HepG2 (cell line): Measurements from ENCODE around the gene WDR82. TPM values are rescaled to one million over a fixed set of nuclear protein-coding genes. Genes with fewer than 3 reads are reported as not detected.
A peak's percentile ranks its signal among the peaks of the same experiment; 100 is the strongest.

ENCODE experiments used
- FOXC1 ChIP-seq: sonication (generic); formaldehyde crosslinking; IDR thresholded peaks from 2 replicates; pipeline ENCODE4 v1.8.0; 2022; ENCODE audit warnings: mild to moderate bottlenecking, missing genetic modification reagents, borderline replicate concordance
- KLF11 ChIP-seq: IDR thresholded peaks from 2 replicates; pipeline ENCODE4 v1.6.1; 2016; ENCODE audit warnings: missing compliant biosample characterization
- RAD51 ChIP-seq: fragments of 450-650 bp; IDR thresholded peaks from 2 replicates; pipeline ENCODE4 v1.6.1; 2016; ENCODE audit warnings: borderline replicate concordance
- REPIN1 ChIP-seq: sonication (generic); formaldehyde crosslinking; IDR thresholded peaks from 2 replicates; pipeline ENCODE4 v1.8.0; 2022; ENCODE audit warnings: missing genetic modification reagents, low read depth, mild to moderate bottlenecking, borderline replicate concordance
- TAF15 ChIP-seq: fragments of 200-400 bp; formaldehyde crosslinking; IDR thresholded peaks from one replicate; pipeline ENCODE4 v1.6.1; 2018; ENCODE audit warnings: mild to moderate bottlenecking, low read depth, low read length; ENCODE audit not compliant: poor library complexity, severe bottlenecking
- TOE1 ChIP-seq: sonication (generic); formaldehyde crosslinking; IDR thresholded peaks from 2 replicates; pipeline ENCODE4 v1.4.0; 2020; ENCODE audit warnings: mild to moderate bottlenecking, missing genetic modification reagents
- ZKSCAN1 ChIP-seq: fragments of 150-350 bp; IDR thresholded peaks from 2 replicates; pipeline ENCODE4 v1.6.1; 2014; ENCODE audit warnings: low read length
- polyA plus RNA-seq, 8 experiments: library from polyadenylated mRNA; depleted of rRNA in 3 of 8; stranded (reverse) in 7 of 8; unstranded in 1 of 8; fragments of >200 nt; fragmentation: Illumina TruSeq in 4 of 8; extraction: Trizol in 4 of 8; gene quantifications; 2 replicates each; pipeline versions ENCODE4 v1.2.1 to v1.2.3, GENCODE V29; 2011 to 2016; ENCODE audit warnings: low read depth in 4 of 8, missing spikeins in 1 of 8, mixed read lengths in 1 of 8; ENCODE audit not compliant: insufficient read depth in 1 of 8
- total RNA-seq, 5 experiments: library from RNA; depleted of rRNA; stranded (reverse); fragments of >200 nt; fragmentation: Illumina TruSeq; extraction: Trizol; gene quantifications; 2 replicates each; pipeline ENCODE4 v1.2.3, GENCODE V29; 2016; ENCODE audit warnings: low read depth in 1 of 5
- TF ChIP-seq, protein P1 (sequence below): sonication (generic); formaldehyde crosslinking; IDR thresholded peaks from 2 replicates; pipeline ENCODE4 v1.4.0; 2020; ENCODE audit warnings: mild to moderate bottlenecking, missing genetic modification reagents
- TF ChIP-seq, protein P2 (sequence below): sonication (generic); formaldehyde crosslinking; IDR thresholded peaks from 2 replicates; pipeline ENCODE4 v1.4.0; 2020; ENCODE audit warnings: low read depth, mild to moderate bottlenecking, missing genetic modification reagents
- TF ChIP-seq, protein P3 (sequence below): sonication (generic); formaldehyde crosslinking; IDR thresholded peaks from 2 replicates; pipeline ENCODE4 v1.5.1; 2020; ENCODE audit warnings: mild to moderate bottlenecking, missing genetic modification reagents, moderate library complexity
- TF ChIP-seq, protein P4 (sequence below): sonication (generic); formaldehyde crosslinking; IDR thresholded peaks from 2 replicates; pipeline ENCODE4 v1.4.0; 2020; ENCODE audit warnings: missing genetic modification reagents
- TF ChIP-seq, protein P5 (sequence below): sonication (generic); formaldehyde crosslinking; IDR thresholded peaks from 2 replicates; pipeline ENCODE4 v1.5.0; 2020; ENCODE audit warnings: missing genetic modification reagents

The WDR82 gene
- total and polyA plus RNA-seq, 2 of the 13 experiments (the other 11 are each of a cell fraction or from before 2014, with no cell fraction given), result 39.1 to 59.5 TPM

DNA sequence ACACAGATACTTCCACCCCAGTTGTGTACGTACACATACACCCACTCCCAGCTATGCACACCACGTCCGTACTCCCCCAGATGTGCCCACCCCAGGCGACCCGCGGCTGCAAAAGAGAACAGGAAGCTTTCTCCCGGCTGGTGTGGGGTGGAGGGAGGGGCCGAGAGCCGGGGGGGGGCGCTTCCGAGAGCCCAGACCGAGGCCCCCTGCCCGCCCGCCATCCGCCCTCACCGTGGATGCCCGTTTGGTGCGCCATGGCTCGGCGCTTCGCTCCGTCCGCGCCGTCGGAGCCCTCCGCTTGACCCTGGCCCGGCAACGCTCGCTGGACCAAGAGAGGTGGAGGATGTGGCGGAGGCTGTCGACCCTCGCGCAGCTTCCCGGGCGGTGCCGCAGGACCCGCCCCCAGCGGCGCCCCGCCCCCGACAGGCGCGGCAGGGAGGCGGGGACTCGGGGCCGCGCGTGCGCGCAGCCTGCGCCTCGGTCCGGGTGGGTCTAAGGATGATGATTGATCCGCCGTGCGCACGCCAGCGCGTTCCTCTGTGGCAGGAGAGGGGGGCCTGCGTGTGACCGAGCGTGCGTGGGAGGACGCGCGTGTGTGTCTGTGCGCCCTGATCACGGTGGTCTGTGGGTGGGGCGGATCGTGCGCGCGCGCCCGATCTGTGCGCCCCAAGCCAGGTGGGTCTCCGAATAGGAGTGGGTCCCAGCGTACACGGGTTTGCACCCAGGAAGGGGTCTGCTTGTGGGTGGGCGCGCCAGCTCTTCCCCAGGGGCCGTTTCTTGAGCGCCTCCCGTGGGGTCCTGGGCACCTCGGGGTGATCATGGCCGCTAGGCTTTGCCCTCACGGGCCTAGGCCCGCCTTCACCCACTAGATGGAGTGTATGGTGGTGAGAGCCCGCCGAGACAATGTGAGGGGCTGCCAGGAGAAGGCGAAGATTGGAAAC, 39.4 kb downstream of the WDR82 start, which contains the start of gene TWF2 (continued):
- TF ChIP-seq, protein P1, sequence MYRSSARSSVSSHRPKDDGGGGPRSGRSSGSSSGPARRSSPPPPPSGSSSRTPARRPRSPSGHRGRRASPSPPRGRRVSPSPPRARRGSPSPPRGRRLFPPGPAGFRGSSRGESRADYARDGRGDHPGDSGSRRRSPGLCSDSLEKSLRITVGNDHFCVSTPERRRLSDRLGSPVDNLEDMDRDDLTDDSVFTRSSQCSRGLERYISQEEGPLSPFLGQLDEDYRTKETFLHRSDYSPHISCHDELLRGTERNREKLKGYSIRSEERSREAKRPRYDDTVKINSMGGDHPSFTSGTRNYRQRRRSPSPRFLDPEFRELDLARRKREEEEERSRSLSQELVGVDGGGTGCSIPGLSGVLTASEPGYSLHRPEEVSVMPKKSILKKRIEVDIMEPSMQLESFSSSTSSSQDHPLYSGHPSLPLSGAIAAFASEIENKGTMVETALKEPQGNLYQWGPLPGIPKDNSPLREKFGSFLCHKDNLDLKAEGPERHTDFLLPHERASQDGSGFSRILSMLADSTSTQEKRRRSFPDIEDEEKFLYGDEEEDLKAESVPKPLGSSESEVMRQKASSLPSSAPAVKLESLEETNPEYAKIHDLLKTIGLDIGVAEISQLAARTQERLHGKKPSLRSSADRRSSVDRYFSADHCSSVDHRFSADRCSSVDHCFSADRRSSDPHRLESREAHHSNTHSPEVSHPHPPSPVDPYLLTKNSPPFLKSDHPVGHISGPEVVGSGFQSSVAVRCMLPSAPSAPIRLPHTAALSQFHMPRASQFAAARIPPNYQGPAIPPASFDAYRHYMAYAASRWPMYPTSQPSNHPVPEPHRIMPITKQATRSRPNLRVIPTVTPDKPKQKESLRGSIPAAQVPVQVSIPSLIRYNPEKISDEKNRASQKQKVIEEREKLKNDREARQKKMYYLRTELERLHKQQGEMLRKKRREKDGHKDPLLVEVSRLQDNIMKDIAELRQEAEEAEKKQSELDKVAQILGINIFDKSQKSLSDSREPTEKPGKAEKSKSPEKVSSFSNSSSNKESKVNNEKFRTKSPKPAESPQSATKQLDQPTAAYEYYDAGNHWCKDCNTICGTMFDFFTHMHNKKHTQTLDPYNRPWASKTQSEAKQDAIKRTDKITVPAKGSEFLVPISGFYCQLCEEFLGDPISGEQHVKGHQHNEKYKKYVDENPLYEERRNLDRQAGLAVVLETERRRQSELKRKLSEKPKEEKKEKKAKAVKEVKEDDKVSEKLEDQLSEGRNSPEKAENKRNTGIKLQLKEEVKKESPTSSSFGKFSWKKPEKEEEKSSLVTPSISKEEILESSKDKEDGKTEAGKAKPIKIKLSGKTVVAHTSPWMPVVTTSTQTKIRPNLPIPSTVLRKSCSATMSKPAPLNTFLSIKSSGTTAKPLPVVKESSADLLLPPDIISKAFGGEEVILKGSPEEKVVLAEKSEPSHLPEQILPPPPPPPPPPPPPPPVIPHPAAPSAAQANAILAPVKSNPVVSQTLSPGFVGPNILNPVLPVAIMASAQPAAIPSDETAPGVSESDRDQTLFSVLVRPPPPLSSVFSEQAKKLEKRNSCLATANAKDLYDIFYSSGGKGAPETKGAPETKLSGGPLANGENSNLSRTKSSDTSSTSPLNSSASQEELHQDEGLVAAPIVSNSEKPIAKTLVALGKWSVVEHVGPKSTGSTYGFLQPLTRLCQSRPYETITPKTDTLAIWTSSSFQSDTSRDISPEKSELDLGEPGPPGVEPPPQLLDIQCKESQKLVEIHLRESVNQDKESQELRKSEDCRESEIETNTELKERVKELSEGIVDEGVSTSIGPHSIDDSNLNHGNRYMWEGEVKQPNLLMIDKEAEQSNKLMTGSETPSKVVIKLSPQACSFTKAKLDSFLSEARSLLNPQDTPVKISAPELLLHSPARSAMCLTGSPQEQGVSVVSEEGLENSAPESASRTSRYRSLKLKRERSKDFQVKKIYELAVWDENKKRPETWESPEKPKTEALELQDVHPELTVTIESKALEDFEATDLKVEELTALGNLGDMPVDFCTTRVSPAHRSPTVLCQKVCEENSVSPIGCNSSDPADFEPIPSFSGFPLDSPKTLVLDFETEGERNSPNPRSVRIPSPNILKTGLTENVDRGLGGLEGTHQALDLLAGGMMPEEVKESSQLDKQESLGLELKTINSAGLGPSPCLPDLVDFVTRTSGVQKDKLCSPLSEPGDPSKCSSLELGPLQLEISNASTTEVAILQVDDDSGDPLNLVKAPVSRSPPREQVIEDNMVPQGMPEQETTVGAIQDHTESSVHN (CRISPR knock-in tag), result no peak; the same call in 1 of the 2 replicates
- peak; percentile 72; the same call in 1 of the 2 replicates for TF ChIP-seq FOXC1
- no peak for TF ChIP-seq KLF11 (CRISPR knock-in tag)
- TF ChIP-seq, protein P2, sequence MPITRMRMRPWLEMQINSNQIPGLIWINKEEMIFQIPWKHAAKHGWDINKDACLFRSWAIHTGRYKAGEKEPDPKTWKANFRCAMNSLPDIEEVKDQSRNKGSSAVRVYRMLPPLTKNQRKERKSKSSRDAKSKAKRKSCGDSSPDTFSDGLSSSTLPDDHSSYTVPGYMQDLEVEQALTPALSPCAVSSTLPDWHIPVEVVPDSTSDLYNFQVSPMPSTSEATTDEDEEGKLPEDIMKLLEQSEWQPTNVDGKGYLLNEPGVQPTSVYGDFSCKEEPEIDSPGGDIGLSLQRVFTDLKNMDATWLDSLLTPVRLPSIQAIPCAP (CRISPR knock-in tag), result no peak
- TF ChIP-seq ZKSCAN1, result no peak
- TF ChIP-seq, protein P3, sequence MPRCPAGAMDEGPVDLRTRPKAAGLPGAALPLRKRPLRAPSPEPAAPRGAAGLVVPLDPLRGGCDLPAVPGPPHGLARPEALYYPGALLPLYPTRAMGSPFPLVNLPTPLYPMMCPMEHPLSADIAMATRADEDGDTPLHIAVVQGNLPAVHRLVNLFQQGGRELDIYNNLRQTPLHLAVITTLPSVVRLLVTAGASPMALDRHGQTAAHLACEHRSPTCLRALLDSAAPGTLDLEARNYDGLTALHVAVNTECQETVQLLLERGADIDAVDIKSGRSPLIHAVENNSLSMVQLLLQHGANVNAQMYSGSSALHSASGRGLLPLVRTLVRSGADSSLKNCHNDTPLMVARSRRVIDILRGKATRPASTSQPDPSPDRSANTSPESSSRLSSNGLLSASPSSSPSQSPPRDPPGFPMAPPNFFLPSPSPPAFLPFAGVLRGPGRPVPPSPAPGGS, result 0 out of 2 replicates have a peak, but pooled peaks have one; percentile 62
- no peak for TF ChIP-seq TAF15
- TF ChIP-seq, protein P4, sequence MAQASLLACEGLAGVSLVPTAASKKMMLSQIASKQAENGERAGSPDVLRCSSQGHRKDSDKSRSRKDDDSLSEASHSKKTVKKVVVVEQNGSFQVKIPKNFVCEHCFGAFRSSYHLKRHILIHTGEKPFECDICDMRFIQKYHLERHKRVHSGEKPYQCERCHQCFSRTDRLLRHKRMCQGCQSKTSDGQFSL, result no peak; the same call in 1 of the 2 replicates
- TF ChIP-seq, protein P5, sequence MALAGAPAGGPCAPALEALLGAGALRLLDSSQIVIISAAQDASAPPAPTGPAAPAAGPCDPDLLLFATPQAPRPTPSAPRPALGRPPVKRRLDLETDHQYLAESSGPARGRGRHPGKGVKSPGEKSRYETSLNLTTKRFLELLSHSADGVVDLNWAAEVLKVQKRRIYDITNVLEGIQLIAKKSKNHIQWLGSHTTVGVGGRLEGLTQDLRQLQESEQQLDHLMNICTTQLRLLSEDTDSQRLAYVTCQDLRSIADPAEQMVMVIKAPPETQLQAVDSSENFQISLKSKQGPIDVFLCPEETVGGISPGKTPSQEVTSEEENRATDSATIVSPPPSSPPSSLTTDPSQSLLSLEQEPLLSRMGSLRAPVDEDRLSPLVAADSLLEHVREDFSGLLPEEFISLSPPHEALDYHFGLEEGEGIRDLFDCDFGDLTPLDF (CRISPR knock-in tag), result peak; percentile 38; the same call in 1 of the 2 replicates
- TF ChIP-seq TOE1 (CRISPR knock-in tag), result no peak
- no peak for TF ChIP-seq RAD51
- TF ChIP-seq REPIN1, result no peak
